ENCODE measurements around the gene ZNF646.
A peak's percentile ranks its signal among the peaks of the same experiment; 100 is the strongest.

The ZNF646 gene

GRCh38 chr16:31067342-31067741, 6.9 kb upstream of the ZNF646 start:
- DNase-seq = no peak

- DNase-seq = no peak
These were observed 2.4 kb upstream of the ZNF646 start for GRCh38 chr16:31071861-31072260.

GRCh38 chr16:31072540-31073141, 1.6 kb upstream of the ZNF646 start:
- no peak for DNase-seq

GRCh38 chr16:31073142-31073969, 866 bp upstream of the ZNF646 start:
- DNase-seq = peak; percentile 85

GRCh38 chr16:31074814-31075183, 577 bp downstream of the ZNF646 start:
- no peak for DNase-seq

- no peak for DNase-seq
These were observed 2.1 kb downstream of the ZNF646 start for GRCh38 chr16:31076319-31076718.

- no peak for DNase-seq
These were observed 2.8 kb downstream of the ZNF646 start for GRCh38 chr16:31077024-31077423.

GRCh38 chr16:31077592-31078396, 3.6 kb downstream of the ZNF646 start:
- no peak for DNase-seq

- no peak for DNase-seq
These were observed 4.5 kb downstream of the ZNF646 start for GRCh38 chr16:31078597-31079341.

GRCh38 chr16:31079342-31079944, 5.2 kb downstream of the ZNF646 start:
- DNase-seq = no peak

- DNase-seq = no peak
These were observed 5.9 kb downstream of the ZNF646 start for GRCh38 chr16:31080035-31080629.

- no peak for DNase-seq
These were observed 6.7 kb downstream of the ZNF646 start for GRCh38 chr16:31080756-31081419.

GRCh38 chr16:31081428-31082351, 7.5 kb downstream of the ZNF646 start:
- DNase-seq = no peak

- no peak for DNase-seq
These were observed 8.3 kb downstream of the ZNF646 start for GRCh38 chr16:31082368-31083045.

GRCh38 chr16:31083081-31083480, 8.9 kb downstream of the ZNF646 start:
- no peak for DNase-seq

GRCh38 chr16:31083556-31083955, 9.3 kb downstream of the ZNF646 start:
- DNase-seq = no peak

GRCh38 chr16:31083981-31084380, 9.8 kb downstream of the ZNF646 start:
- DNase-seq = no peak

GRCh38 chr16:31084584-31085302, 10.5 kb downstream of the ZNF646 start:
- DNase-seq = no peak

- no peak for DNase-seq
These were observed 11.2 kb downstream of the ZNF646 start for GRCh38 chr16:31085411-31085810.
